Measurements from ENCODE around the gene DIPK1A.

- TF ChIP-seq EZH2phosphoT487 (IDR thresholded peaks at IDR 0.05): no peak
- no peak for TF ChIP-seq EZH2 (IDR thresholded peaks at IDR 0.05)
Measured at GRCh38 chr1:92936865-92937264, 24.4 kb downstream of the DIPK1A start.

Data from neural progenitor cell (in vitro differentiated cells).